HG03571 (cell line): ENCODE measurements around the gene HAUS6.
A peak's percentile ranks its signal among the peaks of the same experiment; 100 is the strongest.
"Not testable (repeated sequence)": the region's sequence is repeated elsewhere in the genome, so short reads cannot be mapped to it uniquely, and the experiment has no call there.

Experiments
- ATAC-seq: cut with Tn5 transposase; IDR thresholded peaks from one replicate; pipeline ENCODE4 v1.9.1; 2021; ENCODE audit not compliant: unreplicated experiment

Gene HAUS6

DNA sequence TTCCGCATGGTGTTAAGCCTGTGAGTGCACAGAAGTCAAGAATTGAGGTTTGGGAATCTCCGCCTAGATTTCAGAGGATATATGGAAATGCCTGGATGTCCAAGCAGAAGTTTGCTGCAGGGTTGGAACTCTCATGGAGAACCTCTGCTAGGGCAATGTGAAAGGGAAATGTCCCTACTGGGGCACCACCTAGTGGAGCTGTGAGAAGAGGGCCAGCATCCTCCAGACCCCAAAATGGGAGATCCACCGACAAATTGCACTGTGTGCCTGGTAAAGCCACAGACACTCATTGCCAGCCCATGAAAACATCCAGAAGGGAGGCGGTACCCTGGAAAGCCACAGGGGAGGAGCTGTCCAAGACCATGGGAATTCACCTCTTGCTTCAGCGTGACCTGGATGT lies 66.1 kb downstream of the HAUS6 start:
- no peak for ATAC-seq

DNA sequence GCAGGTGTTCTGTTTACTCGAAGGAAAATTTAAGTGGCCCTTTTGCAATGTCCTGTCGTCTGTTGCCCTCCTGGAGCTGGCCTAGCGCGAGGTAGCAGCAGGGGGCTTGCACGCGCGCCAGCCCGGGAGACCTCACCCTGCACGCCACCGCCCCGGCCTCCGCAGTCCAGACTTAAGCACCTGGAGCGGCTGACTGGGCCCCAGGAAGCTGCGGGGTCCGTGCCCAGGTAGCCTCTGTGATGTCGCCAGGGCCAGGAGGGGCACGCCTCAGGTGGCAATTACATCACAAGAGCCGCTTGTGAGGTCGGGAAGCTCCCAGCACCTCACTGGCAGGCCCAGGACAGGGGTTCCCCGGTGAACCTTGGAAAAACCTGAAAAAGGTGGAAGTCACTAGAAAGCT lies 69.7 kb downstream of the HAUS6 start, which contains the start of gene SAXO1:
Gene SAXO1 (minus strand): TSS at position 195 of the 400 bp plus-strand sequence. CDS start 301 bp downstream, outside the sequence.
- ATAC-seq, result no peak

DNA sequence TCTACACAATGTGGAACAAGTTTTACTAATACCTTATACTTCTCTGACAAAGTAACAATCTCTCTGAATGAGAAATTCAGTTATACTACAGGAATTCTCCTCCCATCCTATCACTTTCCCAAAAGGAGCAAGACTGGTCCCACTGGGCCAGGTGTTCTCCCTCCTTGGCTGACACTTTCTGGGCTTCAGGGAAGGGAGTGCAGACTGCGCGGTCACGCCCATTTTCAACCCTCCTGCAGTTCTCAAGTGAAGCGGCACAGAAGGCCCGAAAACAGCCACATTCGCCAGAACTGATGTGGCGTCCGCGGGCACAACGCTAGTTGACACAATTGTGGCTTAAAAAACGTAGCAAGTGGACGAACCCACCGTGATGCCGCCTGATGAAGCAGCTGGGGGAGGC lies 70.3 kb downstream of the HAUS6 start:
- no peak for ATAC-seq

DNA sequence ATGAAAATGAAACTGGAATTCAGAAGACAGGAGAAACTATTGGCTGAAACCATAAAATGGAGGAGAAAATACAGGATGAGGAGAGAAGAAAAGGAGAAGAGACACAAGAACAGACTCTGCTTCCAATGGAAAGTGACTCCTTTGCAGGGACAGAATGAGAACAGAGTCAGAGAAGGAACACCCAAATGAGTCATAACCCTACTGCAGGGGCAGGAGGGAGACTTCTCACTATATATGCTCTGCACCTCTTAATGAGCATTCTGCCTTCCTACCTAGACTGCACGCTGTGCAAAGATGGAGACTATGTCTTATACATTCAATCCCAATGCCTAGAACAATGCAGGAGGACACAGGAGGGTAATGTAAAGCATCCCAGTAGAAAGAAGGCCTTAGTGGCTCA lies 71.8 kb downstream of the HAUS6 start:
- ATAC-seq, result no peak

DNA sequence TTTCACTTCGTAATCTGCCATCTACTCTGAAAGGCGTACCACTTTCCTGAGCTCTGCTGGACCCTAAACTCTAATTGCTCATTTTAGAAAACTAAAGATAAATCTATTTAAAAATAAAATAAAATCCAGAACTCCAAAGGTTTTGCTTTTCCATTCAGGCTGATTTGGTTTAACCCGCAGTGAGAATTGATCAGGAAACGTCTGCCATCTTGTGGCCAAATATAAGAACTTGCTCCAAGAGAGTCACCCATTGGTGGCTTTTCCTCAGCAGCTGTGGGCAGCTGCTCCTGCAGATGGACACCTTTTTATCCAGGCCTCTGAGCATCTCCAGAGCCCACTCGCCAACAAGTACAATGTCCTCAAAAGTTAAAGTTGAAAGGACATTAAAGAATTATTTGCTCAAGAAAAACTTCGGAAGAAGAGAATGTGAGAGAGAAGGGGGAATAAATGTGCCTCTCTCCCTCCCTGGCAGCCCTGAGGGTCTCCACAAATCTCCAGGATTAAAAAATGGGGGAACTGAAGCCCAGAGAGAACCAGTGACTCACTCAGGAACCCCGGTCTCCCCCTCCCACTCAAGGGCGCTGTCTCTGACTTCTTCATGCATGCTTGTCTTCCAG lies 73.8 kb downstream of the HAUS6 start:
- ATAC-seq, result no peak

DNA sequence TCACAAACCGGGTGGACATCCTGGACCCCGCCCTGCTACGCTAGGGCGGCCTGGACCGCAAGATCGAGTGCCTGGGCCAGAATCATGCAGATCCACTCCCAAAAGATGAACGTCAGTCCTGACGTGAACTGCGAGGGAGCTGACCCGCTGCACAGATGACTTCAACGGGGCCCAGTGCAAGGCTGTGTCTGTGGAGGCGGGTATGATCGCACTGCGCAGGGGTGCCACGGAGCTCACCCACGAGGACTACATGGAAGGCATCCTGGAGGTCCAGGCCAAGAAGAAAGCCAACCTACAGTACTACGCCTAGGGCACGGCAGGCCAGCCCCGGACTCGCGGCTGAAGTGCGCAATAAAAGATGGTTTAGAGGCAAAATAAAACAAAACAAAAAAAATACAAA lies 74.9 kb downstream of the HAUS6 start:
- ATAC-seq, result no peak

DNA sequence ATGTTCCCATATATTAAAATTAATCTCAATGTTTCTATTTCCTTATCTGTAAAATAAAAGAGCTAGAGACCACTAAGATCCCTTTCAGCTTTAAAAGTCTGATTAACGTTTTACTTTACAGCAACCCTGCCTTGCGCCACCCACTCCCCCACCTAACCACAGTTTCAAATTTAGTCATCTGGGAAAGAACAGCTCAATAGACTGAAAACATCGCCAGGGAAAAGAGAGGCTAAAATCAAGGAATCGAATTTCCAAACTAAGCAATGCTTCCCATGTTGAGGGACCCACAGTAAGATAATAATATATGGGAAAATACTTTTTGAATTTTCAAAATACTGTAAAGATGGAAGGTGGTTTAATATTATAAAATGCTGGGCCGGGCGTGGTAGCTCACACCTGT lies 76.3 kb downstream of the HAUS6 start:
- ATAC-seq, result no peak

DNA sequence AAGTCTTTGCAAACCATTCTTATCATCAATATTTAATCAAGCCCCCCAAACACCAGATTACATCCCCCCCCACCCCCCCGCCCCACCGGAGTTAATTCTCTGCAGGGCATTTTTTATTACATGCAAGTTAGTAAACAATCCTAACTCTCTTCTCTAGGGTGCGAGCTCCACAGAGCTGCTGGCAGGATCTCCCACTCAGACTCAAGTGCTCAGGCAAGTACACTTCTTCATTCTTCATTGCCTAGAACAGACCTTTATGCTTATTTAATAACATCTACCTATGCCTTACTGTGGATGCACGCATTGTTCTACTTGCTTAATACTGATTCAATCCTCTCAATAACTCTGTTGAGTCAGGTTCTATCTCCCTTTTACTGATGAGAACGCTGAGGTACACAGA lies 79.6 kb downstream of the HAUS6 start:
- no peak for ATAC-seq

DNA sequence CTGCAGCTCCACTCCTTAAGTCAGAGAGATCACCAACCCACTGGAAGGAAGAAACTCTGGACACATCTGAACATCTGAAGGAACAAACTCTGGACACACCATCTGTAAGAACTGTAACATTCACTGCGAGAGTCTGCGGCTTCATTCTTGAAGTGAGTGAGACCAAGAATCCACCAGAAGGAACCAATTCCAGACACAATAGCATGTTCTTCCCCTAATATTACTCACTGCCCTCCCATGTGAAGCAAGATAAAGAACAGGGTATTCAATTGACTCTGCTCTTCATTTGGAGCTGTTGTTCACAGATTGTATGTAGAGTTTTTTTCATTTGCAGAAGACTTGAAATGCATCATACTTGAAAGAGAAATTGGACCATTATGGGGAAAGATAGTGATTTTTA lies 80.5 kb downstream of the HAUS6 start:
- ATAC-seq, result peak; percentile 52

DNA sequence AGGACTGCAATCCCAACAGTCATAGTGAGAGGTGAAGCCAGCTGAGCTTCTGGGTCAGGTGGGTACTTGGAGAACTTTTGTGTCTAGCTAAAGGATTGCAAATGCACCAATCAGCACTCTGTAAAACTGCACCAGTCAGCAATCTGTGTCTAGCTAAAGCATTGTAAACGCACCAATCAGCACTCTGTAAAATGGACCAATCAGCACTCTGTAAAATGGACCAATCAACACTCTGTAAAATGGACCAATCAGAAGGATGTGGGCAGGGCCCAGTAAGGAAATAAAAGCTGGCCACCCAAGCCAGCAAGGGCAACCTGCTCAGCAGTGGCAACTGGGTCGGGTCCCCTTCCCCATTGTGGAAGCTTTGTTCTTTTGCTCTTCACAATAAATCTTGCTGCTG lies 81.1 kb downstream of the HAUS6 start:
- not testable (repeated sequence) for ATAC-seq

DNA sequence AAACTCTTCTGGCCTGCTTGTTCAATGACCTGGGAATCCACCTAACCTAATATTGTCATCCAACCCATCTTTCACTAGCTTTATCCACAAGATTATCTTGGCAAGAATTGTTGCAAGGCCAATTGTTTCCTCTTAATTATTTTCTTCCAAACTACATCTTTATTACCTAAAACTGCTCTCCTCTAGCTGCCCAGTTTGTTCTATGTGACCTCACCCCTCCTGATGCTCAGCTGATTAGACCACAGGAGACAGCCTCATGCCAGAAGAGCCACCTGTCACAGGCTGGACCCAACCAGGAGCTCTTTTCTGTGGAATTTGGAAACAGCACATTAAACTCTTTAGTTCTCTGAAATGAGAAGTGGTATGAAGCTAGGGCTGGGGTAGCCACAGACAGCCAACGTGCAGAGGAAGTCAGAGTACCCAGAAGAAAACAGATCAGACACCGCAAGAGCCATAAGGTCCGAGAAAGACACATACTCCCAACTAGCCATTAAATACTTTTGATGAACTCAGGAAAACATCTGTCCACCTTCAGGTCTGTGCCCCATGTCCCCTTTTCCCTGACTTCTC lies 81.7 kb downstream of the HAUS6 start:
- ATAC-seq, result no peak

DNA sequence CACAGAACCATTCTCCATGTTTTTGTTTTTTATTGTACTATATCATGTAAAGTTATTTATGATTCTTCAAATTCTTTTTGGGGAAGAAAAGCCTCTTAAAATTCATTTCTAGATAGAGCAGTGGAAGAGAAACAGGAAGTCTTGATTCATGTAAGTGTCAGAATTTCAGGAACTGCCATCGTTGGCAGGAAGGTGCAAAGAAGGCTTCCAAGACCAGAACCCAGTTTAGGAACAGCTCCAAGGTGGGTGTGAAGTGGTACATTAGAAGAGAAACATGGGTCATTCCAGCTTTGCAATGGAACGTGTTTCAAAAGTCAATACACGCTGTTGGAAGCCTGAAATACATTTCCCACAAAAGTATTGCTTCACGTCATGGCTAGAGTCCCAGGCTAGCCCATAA lies 84.5 kb downstream of the HAUS6 start:
- no peak for ATAC-seq

DNA sequence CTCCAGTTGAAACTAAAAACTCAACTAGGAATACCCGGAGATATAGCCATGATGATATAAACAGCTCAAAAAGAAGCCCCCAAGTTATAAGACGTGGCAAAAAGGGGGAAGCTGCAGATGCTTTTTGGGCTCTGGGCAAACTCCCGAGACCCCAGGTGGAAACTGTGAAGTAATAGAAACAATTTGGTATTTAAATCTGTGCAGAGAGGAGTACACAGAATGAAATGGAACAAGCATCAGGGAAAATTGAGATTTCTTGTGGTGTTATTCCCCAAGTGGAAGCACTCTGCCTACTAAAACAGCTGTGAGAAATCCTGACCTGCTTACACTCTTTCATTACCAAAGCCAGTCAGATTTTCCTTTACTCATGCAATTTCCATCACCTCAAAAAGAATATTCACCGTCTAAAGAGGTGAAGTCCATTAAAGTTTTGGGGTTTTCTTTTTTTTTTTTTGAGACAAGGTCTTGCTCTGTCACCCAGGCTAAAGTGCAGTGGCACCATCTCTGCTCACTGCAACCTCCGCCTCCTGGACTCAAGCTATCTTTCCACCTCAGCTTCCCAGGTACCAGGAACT lies 93.2 kb downstream of the HAUS6 start:
- no peak for ATAC-seq
